Endothelial cell of umbilical vein (primary cell): ENCODE measurements around the gene RBM47. TPM values are rescaled to one million over a fixed set of nuclear protein-coding genes. Genes with fewer than 3 reads are reported as not detected.

Experiments used
- BruUV-seq: library from RNA; stranded (reverse); fragments of 400-500 nt; replicated peaks from 2 replicates; lab custom pipeline; 2021; lab: Mats Ljungman, UMichigan
- CTCF ChIA-PET: fragments of 300-600, 350-600 bp; sonication (Branson Sonifier 250); formaldehyde crosslinking; loops from one replicate; lab custom pipeline; 2021; ENCODE audit warnings: antibody characterized with exemption, inconsistent platforms; lab: Charles Lee
- POLR2A ChIA-PET: fragments of 300-600, 350-600 bp; sonication (Branson Sonifier 250); formaldehyde crosslinking; loops from one replicate; lab custom pipeline; 2021; ENCODE audit warnings: antibody characterized with exemption, inconsistent platforms; lab: Charles Lee
- DNase-seq: peaks from one replicate; pipeline ENCODE4 v3.0.0-alpha.2; 2011; ENCODE audit warnings: low read depth, low spot score
- FAIRE-seq: peaks from 2 replicates; lab custom pipeline; 2011; peaks lifted over from hg19 to GRCh38; lab: Jason Lieb, UNC
- H2AFZ ChIP-seq: 2 replicates; pipeline ENCODE4 v1.6.0; 2012; ENCODE audit warnings: low read depth, low read length, control low read depth, inconsistent platforms
- H3K27ac ChIP-seq: 2 replicates; pipeline ENCODE4 v1.5.1; 2011; ENCODE audit warnings: low read depth, mild to moderate bottlenecking, control low read depth, low read length, moderate library complexity; ENCODE audit not compliant: insufficient read depth
- H3K27me3 ChIP-seq, 2 experiments: 2 replicates each; pipeline versions ENCODE4 v1.6.0 to v1.6.1; 2011; ENCODE audit warnings: low read length in 2 of 2, mixed read lengths in 1 of 2; ENCODE audit not compliant: control insufficient read depth in 2 of 2, insufficient read depth in 2 of 2
- H3K36me3 ChIP-seq, 2 experiments: 2 replicates in 1 of 2; 3 replicates in 1 of 2; pipeline ENCODE4 v1.5.1; 2011; ENCODE audit warnings: low read length in 2 of 2, mild to moderate bottlenecking in 1 of 2, moderate library complexity in 1 of 2; ENCODE audit not compliant: control insufficient read depth in 2 of 2, insufficient read depth in 2 of 2; ENCODE audit errors: extremely low read depth in 1 of 2
- H3K4me1 ChIP-seq: 3 replicates; pipeline ENCODE4 v1.5.1; 2011; ENCODE audit warnings: mild to moderate bottlenecking, low read length; ENCODE audit not compliant: control insufficient read depth, insufficient read depth; ENCODE audit errors: extremely low read depth
- H3K4me2 ChIP-seq: 2 replicates; pipeline ENCODE4 v1.6.1; 2011; ENCODE audit warnings: low read length, control low read depth, mixed read lengths; ENCODE audit not compliant: insufficient read depth
- H3K4me3 ChIP-seq, 3 experiments: fragments of 200-600 bp in 1 of 3; sonication (generic), shearing (Covaris generic) in 1 of 3; replicated peaks in 1 of 3; 2 replicates each; pipeline ENCODE4 v1.5.1; 2011 to 2016; ENCODE audit warnings: control low read depth in 3 of 3, low read length in 3 of 3, mild to moderate bottlenecking in 2 of 3, inconsistent platforms in 1 of 3, low read depth in 1 of 3, moderate library complexity in 1 of 3; ENCODE audit not compliant: insufficient read depth in 1 of 3
- H3K79me2 ChIP-seq: 2 replicates; pipeline ENCODE4 v1.6.0; 2012; ENCODE audit warnings: low read length, inconsistent platforms; ENCODE audit not compliant: control insufficient read depth, insufficient read depth
- H3K9ac ChIP-seq: replicated peaks from 2 replicates; pipeline ENCODE3; 2011; ENCODE audit warnings: low read length, control low read depth; ENCODE audit not compliant: insufficient read depth; ENCODE audit errors: extremely low read depth
- H3K9me1 ChIP-seq: replicated peaks from 3 replicates; pipeline ENCODE4 v1.6.0; 2011; ENCODE audit warnings: mild to moderate bottlenecking, low read length; ENCODE audit not compliant: control insufficient read depth, insufficient read depth; ENCODE audit errors: extremely low read depth
- H3K9me3 ChIP-seq: replicated peaks from 2 replicates; pipeline ENCODE4 v1.5.1; 2012; ENCODE audit warnings: low read length, inconsistent platforms; ENCODE audit not compliant: control insufficient read depth, insufficient read depth
- H4K20me1 ChIP-seq: replicated peaks from 2 replicates; pipeline ENCODE3; 2011; ENCODE audit warnings: mild to moderate bottlenecking, low read length; ENCODE audit not compliant: control insufficient read depth, insufficient read depth; ENCODE audit errors: extremely low read depth
- CTCF ChIP-seq, 2 donors: IDR thresholded peaks; 1 replicate in 1 of 2; 2 replicates in 1 of 2; pipeline ENCODE4 v1.5.1; 2011; ENCODE audit warnings: low read length in 2 of 2, mild to moderate bottlenecking in 2 of 2, moderate library complexity in 2 of 2, control low read depth in 1 of 2, inconsistent platforms in 1 of 2, low read depth in 1 of 2; ENCODE audit not compliant: insufficient read depth in 1 of 2; ENCODE audit errors: extremely low read depth in 1 of 2
- EZH2 ChIP-seq: IDR thresholded peaks from 2 replicates; pipeline ENCODE4 v1.6.1; 2012; ENCODE audit warnings: borderline replicate concordance, low read depth, mild to moderate bottlenecking, moderate library complexity, low read length, inconsistent platforms; ENCODE audit not compliant: severe bottlenecking
- FOS ChIP-seq: IDR thresholded peaks from 2 replicates; pipeline ENCODE4 v1.6.1; 2011; ENCODE audit warnings: mild to moderate bottlenecking, low read length, moderate library complexity, borderline replicate concordance; ENCODE audit not compliant: insufficient read depth
- GATA2 ChIP-seq: IDR thresholded peaks from 2 replicates; pipeline ENCODE4 v1.7.0; 2011; ENCODE audit warnings: low read depth, mild to moderate bottlenecking, moderate library complexity, mixed read lengths, low read length; ENCODE audit not compliant: insufficient read length, insufficient read depth
- JUN ChIP-seq: IDR thresholded peaks from 2 replicates; pipeline ENCODE4 v1.6.1; 2011; ENCODE audit warnings: borderline replicate concordance, low read depth; ENCODE audit not compliant: insufficient read length, insufficient read depth
- MAX ChIP-seq: IDR thresholded peaks from 2 replicates; pipeline ENCODE4 v1.6.1; 2011; ENCODE audit not compliant: insufficient read depth, insufficient read length
- MYC ChIP-seq: IDR thresholded peaks from one replicate; pipeline ENCODE4 v1.6.1; 2011; ENCODE audit warnings: mild to moderate bottlenecking, low read depth, low read length
- POLR2A ChIP-seq: IDR thresholded peaks from 2 replicates; pipeline ENCODE4 v1.6.1; 2012; ENCODE audit warnings: low read depth, mild to moderate bottlenecking, control low read depth, low read length
- POLR2AphosphoS5 ChIP-seq: IDR thresholded peaks from 2 replicates; pipeline ENCODE4 v1.6.1; 2012; ENCODE audit warnings: low read depth, mild to moderate bottlenecking, control low read depth, low read length, moderate library complexity; ENCODE audit not compliant: insufficient read depth
- dilution Hi-C: fragments of 300-500 bp; cut with MboI; formaldehyde crosslinking; loops from one replicate; pipeline ENCODE4 v1.15.0; 2019; ENCODE audit warnings: low sequenced_read_pairs; ENCODE audit not compliant: extremely low pct_ligation_motif_present
- intact Hi-C: fragments of 100-400 bp; cut with micrococcal nuclease; formaldehyde crosslinking; loops from one replicate; pipeline ENCODE4 v1.10.0; 2022
- polyA plus RNA-seq, 4 experiments: library from polyadenylated mRNA; depleted of rRNA in 3 of 4; stranded (reverse) in 3 of 4; unstranded in 1 of 4; fragments of >200 nt; gene quantifications; 2 replicates each; pipeline versions ENCODE4 v1.2.1 to v1.2.3, GENCODE V29; 2011 to 2012; ENCODE audit warnings: missing spikeins in 1 of 4
- total RNA-seq: library from RNA; stranded (reverse); gene quantifications from 2 replicates; pipeline ENCODE4 v1.2.3, GENCODE V29; 2021

Gene RBM47
- total and polyA plus RNA-seq, 2 donors (not counting 3 experiments of a cell fraction or from before 2014, with no cell fraction given): not detected

GRCh38 chr4:40614031-40614430, 15.6 kb downstream of the RBM47 start:
- no peak overlapping the region for H3K27ac ChIP-seq
- intact Hi-C loops: no loop called here
- DNase-seq (no peak), FAIRE-seq (no peak)
- no peaks in the 10 kb centered on the region for H3K9me1 ChIP-seq
- no peaks in the 10 kb centered on the region for H3K9me3 ChIP-seq
- BruUV-seq: no TSS peak
- no peak overlapping the region for H3K9ac ChIP-seq
- H3K79me2 ChIP-seq: no peaks in the 10 kb centered on the region
- no peaks in the 10 kb centered on the region for H3K4me1 ChIP-seq
- POLR2A ChIA-PET: no interaction called here
- no peak for TF ChIP-seq MYC
- TF ChIP-seq EZH2: no peak
- no peak for TF ChIP-seq JUN
- no peak for TF ChIP-seq CTCF (IDR thresholded peaks at IDR 0.05; ENCODE audit: extremely low read depth in 1 of 2, insufficient read depth in 1 of 2, low read depth in 1 of 2, low read length in 2 of 2)
- TF ChIP-seq MAX: no peak
- TF ChIP-seq GATA2: no peak
- no peak for TF ChIP-seq POLR2A
- no peak for TF ChIP-seq FOS
- no peak for TF ChIP-seq POLR2AphosphoS5
- H2AFZ ChIP-seq: no peak overlapping the region
- CTCF ChIA-PET: interaction anchor here (1.9 kb wide), 1 partner anchor 13 kb away, joined by 5 read pairs; no protein-coding TSS in a partner anchor
- no peak overlapping the region for H3K4me3 ChIP-seq
- H3K27me3 ChIP-seq: no peaks in the 10 kb centered on the region
- dilution Hi-C loops: no loop called here
- no peak overlapping the region for H3K4me2 ChIP-seq
- H3K36me3 ChIP-seq: no peaks in the 10 kb centered on the region
- no peaks in the 10 kb centered on the region for H4K20me1 ChIP-seq
